Measurements from ENCODE around the gene CDC42EP4. TPM values are rescaled to one million over a fixed set of nuclear protein-coding genes. Genes with fewer than 3 reads are reported as not detected.

Gene CDC42EP4
- 44.5 and 59.1 TPM in 2 replicates for total RNA-seq

DNA sequence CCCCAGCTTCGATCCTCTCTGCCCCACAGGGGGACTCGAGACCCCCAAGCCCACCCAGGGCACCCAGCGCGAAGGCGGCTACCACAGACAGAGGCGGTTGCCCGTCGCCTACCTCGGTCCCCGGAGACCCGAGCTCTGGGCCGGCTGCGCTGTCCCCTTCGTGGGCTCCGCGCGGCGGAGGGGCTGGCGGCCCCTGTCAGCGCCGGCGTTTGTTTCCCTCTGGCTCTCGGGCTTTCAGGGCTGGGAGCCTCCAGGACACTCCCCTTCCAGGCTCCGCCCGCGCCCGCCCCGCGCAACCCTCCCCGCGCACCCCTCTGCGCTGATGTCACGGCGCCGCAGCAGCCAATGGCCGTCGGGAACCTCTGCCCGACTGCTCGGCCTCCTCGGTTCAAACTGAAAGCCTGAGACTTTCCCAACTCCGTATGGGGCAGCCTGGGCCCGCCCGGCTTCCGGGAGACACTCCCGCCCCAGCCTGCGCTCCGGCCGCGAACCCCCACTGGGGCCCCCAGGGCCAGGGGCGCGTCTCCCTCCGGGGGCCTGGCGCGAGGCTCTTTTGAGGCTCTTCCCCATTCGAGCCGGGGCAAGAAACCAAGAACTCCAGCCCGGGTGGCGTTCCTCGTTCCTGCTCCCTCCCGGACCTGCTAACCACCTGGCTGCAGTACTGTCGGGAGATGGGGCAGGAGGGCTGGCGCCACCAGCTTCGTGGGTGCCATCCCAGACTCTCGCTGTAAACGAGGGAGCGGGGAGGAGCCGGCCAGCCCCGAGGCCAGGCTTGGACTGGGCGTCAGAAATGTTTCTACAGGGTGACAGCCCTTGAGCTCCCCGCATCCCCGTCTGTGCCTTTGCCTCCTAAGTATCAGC is at the start of gene CDC42EP4:
CDC42EP4 (minus strand) TSS at position 221 of the 861 bp plus-strand sequence. CDS start 25,501 bp downstream, outside the sequence.

DNA sequence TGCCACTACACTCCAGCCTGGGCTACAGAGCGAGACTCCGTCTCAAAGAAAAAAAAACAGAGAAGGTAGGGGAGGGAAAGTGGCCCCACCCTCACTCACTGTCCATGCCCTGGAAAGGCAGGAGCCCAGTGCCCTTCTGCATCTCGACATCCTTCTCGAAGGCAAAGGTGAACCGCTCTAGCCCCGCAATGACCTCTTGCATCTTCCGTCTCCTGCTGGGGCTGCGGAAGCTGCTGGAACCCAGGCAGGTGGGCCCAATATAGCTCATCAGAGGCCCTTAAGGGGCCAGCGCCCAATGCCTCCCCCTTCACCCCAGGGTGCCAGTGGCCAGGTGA is 50.2 kb downstream of the CDC42EP4 start, which contains the start of gene CPSF4L:
CPSF4L (minus strand) TSS at position 264 of the 335 bp plus-strand sequence; CDS start at position 202, 62 bp downstream.

Other genes with a start within 250 kb of the CDC42EP4 start
- 23.6 and 33.7 TPM in 2 replicates for gene SLC39A11, start 219.3 kb downstream of the CDC42EP4 start, total RNA-seq
- under 0.01 and 0.13 TPM in 2 replicates for gene SSTR2, start 147.0 kb downstream of the CDC42EP4 start, total RNA-seq
- gene COG1, start 118.9 kb downstream of the CDC42EP4 start, total RNA-seq = 18.0 and 18.5 TPM in 2 replicates
- gene CPSF4L, start 50.1 kb downstream of the CDC42EP4 start, total RNA-seq = 0.06 TPM in 1 of 2 replicates, not detected in the other

All from aortic smooth muscle cell (primary cell).